H1 (cell line): Measurements from ENCODE around the gene BIN1. TPM values are rescaled to one million over a fixed set of nuclear protein-coding genes. Genes with fewer than 3 reads are reported as not detected.

ENCODE experiments used
- polyA plus RNA-seq, 7 experiments: library from polyadenylated mRNA; depleted of rRNA in 3 of 7; stranded (reverse) in 5 of 7; unstranded in 2 of 7; fragments of >200 nt in 5 of 7; fragments of 200-250 nt in 2 of 7; gene quantifications; 1 replicate in 5 of 7; 2 replicates in 1 of 7; 4 replicates in 1 of 7; pipeline versions ENCODE4 v1.2.1 to v1.2.3, GENCODE V29; 2011 to 2013; ENCODE audit warnings: missing spikeins in 2 of 7, mixed read lengths in 2 of 7
- total RNA-seq: library from RNA; stranded (reverse); fragmentation: NEBNext Ultra II Directional; extraction: Animal tissue kit (Norgen Biotek cat#: 25700); gene quantifications from 2 replicates; pipeline ENCODE4 v1.2.1, GENCODE V29; 2021
- TF ChIP-seq, protein P1 (sequence below): fragments of 300-600 bp; sonication (generic); IDR thresholded peaks from 2 replicates; pipeline ENCODE4 v1.7.1; 2012; ENCODE audit warnings: low read length, moderate library complexity, mild to moderate bottlenecking, inconsistent platforms; ENCODE audit not compliant: insufficient replicate concordance

The BIN1 gene
- total and polyA plus RNA-seq, 2 of the 8 experiments (the other 6 are each of a cell fraction or from before 2014, with no cell fraction given) = 23.6 to 35.6 TPM

DNA sequence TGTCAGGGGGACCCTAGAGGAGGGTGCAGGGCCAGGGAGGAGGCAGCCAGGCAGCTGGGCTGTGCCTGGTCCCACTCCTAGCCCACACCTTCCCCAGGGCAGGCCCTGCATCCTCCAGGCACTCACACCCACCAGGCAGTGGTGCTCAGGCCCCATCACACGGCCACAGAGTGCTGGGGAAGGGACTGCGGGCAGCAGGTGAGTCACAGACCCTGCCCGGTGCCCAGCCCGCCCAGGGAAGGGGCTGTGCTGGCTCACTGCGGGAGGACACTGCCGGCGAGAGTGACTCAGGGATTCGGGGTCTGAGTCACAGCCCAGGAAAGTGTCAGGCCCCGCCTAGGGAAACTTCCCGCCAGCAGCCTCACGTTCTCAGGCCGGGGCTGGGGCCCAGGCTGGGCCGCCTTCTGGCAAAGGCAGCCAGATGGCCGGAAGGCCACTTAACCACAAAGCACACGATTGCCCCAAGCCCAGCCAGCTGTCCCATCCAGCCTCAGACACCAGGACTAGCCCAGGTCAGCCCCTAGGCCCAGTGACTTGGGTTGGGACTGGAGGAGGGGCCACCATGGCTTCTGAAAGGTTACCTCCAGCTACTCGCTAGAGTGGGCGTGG, 42.2 kb downstream of the BIN1 start (continued):
- TF ChIP-seq, protein P1, sequence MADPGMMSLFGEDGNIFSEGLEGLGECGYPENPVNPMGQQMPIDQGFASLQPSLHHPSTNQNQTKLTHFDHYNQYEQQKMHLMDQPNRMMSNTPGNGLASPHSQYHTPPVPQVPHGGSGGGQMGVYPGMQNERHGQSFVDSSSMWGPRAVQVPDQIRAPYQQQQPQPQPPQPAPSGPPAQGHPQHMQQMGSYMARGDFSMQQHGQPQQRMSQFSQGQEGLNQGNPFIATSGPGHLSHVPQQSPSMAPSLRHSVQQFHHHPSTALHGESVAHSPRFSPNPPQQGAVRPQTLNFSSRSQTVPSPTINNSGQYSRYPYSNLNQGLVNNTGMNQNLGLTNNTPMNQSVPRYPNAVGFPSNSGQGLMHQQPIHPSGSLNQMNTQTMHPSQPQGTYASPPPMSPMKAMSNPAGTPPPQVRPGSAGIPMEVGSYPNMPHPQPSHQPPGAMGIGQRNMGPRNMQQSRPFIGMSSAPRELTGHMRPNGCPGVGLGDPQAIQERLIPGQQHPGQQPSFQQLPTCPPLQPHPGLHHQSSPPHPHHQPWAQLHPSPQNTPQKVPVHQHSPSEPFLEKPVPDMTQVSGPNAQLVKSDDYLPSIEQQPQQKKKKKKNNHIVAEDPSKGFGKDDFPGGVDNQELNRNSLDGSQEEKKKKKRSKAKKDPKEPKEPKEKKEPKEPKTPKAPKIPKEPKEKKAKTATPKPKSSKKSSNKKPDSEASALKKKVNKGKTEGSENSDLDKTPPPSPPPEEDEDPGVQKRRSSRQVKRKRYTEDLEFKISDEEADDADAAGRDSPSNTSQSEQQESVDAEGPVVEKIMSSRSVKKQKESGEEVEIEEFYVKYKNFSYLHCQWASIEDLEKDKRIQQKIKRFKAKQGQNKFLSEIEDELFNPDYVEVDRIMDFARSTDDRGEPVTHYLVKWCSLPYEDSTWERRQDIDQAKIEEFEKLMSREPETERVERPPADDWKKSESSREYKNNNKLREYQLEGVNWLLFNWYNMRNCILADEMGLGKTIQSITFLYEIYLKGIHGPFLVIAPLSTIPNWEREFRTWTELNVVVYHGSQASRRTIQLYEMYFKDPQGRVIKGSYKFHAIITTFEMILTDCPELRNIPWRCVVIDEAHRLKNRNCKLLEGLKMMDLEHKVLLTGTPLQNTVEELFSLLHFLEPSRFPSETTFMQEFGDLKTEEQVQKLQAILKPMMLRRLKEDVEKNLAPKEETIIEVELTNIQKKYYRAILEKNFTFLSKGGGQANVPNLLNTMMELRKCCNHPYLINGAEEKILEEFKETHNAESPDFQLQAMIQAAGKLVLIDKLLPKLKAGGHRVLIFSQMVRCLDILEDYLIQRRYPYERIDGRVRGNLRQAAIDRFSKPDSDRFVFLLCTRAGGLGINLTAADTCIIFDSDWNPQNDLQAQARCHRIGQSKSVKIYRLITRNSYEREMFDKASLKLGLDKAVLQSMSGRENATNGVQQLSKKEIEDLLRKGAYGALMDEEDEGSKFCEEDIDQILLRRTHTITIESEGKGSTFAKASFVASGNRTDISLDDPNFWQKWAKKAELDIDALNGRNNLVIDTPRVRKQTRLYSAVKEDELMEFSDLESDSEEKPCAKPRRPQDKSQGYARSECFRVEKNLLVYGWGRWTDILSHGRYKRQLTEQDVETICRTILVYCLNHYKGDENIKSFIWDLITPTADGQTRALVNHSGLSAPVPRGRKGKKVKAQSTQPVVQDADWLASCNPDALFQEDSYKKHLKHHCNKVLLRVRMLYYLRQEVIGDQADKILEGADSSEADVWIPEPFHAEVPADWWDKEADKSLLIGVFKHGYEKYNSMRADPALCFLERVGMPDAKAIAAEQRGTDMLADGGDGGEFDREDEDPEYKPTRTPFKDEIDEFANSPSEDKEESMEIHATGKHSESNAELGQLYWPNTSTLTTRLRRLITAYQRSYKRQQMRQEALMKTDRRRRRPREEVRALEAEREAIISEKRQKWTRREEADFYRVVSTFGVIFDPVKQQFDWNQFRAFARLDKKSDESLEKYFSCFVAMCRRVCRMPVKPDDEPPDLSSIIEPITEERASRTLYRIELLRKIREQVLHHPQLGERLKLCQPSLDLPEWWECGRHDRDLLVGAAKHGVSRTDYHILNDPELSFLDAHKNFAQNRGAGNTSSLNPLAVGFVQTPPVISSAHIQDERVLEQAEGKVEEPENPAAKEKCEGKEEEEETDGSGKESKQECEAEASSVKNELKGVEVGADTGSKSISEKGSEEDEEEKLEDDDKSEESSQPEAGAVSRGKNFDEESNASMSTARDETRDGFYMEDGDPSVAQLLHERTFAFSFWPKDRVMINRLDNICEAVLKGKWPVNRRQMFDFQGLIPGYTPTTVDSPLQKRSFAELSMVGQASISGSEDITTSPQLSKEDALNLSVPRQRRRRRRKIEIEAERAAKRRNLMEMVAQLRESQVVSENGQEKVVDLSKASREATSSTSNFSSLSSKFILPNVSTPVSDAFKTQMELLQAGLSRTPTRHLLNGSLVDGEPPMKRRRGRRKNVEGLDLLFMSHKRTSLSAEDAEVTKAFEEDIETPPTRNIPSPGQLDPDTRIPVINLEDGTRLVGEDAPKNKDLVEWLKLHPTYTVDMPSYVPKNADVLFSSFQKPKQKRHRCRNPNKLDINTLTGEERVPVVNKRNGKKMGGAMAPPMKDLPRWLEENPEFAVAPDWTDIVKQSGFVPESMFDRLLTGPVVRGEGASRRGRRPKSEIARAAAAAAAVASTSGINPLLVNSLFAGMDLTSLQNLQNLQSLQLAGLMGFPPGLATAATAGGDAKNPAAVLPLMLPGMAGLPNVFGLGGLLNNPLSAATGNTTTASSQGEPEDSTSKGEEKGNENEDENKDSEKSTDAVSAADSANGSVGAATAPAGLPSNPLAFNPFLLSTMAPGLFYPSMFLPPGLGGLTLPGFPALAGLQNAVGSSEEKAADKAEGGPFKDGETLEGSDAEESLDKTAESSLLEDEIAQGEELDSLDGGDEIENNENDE = no peak
